ENCODE results near the gene TMTC4.

The TMTC4 gene

GRCh38 chr13:100675661-100676129 is 1.1 kb upstream of the TMTC4 start:
- ChIA-PET POLR2A (no interaction called here), CTCF (interaction anchor here (1.1 kb wide), 1 partner anchor 11 kb away, joined by 3 read pairs; no protein-coding TSS in a partner anchor)

DNA sequence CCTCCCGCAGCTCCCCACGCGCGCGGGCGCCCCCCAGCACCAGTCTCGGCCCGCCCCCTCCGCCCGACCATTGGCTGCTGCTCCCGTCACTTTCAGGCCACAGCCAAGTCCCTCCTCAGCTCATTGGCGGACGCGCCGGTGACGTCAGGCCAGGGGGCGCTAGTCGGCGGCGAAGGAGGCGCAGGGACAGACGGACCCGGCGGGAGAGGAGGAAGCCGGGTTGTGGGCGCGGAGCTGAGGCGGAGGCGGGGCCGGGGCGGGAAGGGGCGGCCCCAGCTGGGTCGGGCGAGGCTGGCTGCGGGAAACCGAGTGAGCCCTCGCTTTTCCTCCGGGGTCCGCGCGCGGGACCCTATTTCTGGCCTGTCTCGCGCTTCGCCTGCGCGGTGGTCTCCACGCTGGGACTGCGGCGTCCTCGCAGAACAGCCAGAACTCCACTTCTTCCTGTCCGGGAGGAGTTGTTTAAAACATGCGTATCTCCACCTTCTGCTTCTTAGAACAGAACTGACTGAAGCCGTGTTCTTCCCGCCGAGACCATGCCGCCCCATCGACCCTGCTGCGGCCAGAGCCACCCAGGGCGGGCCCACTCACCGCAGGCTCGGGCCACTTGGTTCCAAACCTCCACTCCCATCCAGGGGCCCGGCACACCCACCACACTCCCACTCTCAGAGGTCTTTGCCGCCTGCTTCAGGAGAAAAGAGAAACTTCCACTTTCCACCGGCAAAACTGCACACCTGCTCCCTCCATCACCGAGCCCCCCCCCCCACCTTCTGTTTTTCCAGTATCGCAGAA is 471 bp upstream of the TMTC4 start:
- TF ChIP-seq, protein P1, sequence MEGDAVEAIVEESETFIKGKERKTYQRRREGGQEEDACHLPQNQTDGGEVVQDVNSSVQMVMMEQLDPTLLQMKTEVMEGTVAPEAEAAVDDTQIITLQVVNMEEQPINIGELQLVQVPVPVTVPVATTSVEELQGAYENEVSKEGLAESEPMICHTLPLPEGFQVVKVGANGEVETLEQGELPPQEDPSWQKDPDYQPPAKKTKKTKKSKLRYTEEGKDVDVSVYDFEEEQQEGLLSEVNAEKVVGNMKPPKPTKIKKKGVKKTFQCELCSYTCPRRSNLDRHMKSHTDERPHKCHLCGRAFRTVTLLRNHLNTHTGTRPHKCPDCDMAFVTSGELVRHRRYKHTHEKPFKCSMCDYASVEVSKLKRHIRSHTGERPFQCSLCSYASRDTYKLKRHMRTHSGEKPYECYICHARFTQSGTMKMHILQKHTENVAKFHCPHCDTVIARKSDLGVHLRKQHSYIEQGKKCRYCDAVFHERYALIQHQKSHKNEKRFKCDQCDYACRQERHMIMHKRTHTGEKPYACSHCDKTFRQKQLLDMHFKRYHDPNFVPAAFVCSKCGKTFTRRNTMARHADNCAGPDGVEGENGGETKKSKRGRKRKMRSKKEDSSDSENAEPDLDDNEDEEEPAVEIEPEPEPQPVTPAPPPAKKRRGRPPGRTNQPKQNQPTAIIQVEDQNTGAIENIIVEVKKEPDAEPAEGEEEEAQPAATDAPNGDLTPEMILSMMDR (IDR thresholded peaks at IDR 0.05; ENCODE audit: control extremely low read depth, extremely low read depth, low read depth, missing control alignments) = peak; percentile 57
- POLR2A ChIA-PET = no interaction called here
- CTCF ChIA-PET = interaction anchor here (0.7 to 2.4 kb wide), 16 partner anchors 8 to 443 kb away, joined by 3 to 10 read pairs (median 4); partner anchors contain the start of gene GGACT
- peak; percentile 99 for DNase-seq (ENCODE audit: extremely low spot score)

More at GRCh38 chr13:100675661-100676129, 1.1 kb upstream of the TMTC4 start:
- TF ChIP-seq, protein P1 (IDR thresholded peaks at IDR 0.05; ENCODE audit: control extremely low read depth, extremely low read depth, low read depth, missing control alignments) = no peak
- DNase-seq (ENCODE audit: extremely low spot score) = no peak

DNA sequence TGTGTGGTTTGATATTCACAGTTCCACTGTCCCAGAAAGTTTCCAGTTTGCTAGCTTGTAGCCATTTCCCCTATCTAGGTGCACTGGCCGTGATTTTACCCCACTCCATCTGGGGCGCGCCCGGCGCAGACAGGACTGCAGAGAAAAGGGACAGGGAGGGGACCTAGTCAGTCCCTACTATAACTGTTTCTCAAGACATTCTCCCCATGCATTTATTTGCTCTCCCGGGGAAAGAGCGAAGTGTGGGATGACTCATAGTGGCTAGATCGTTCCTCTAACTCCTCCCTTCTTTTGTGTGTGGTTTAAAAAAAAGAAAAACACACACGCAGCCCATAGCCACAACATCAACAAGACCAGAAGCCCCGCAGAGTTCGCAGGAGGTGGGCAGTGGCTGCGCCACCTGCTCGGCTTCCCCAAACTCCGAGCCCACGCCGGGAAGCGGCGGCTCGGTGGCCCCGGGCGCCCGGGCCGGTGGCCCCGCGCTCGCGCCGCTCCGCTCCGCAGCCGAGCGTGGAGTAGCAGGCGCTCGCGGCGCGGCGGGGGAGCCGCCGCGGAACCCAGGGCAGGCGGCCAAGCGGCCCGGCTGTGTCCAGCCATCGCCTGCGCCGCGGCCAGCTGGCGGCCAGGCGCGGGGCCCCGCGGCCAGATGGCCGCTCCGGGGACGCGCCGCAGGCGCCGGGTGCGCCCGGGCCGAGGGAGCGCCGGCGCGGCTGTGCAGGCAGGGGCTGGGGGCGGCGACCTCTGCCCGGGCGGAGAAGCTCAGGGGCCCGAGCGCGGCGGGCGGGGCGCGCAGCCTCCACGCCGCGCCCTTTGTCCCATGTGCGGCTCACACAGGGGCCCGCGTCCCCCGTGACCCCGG is 653 bp downstream of the TMTC4 start:
- POLR2A ChIA-PET = no interaction called here
- TF ChIP-seq, protein P1 (IDR thresholded peaks at IDR 0.05; ENCODE audit: control extremely low read depth, extremely low read depth, low read depth, missing control alignments) = no peak
- peak; percentile 57 for DNase-seq (ENCODE audit: extremely low spot score)
- CTCF ChIA-PET = interaction anchor here (0.9 to 2.4 kb wide), 14 partner anchors 7 to 442 kb away, joined by 3 to 10 read pairs (median 4); partner anchors contain the start of gene GGACT

DNA sequence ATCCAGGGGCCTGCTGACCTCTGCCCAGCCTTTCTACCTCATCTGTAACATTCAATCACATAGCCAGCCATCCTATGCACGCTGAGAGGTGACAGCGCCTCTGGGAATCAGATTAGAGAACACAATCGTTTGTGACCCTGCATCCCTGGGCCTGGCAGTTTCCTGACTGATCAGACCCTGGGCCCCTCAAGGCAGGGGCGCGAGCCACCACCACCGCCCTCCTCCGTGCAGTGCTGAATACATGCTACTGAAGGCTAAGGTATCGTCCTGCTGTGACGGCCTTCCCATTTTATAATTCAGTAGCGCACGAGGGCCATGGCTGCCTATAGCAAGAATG is 1.3 kb downstream of the TMTC4 start:
- POLR2A ChIA-PET = no interaction called here
- TF ChIP-seq, protein P1 (IDR thresholded peaks at IDR 0.05; ENCODE audit: control extremely low read depth, extremely low read depth, low read depth, missing control alignments) = no peak
- CTCF ChIA-PET = interaction anchor here (2.4 kb wide), 1 partner anchor 13 kb away, joined by 10 read pairs; no protein-coding TSS in a partner anchor
- DNase-seq (ENCODE audit: extremely low spot score) = no peak

- ChIA-PET CTCF (interaction anchor here (1.1 kb wide), 1 partner anchor 10 kb away, joined by 3 read pairs; no protein-coding TSS in a partner anchor), POLR2A (no interaction called here)
- no peak for DNase-seq (ENCODE audit: extremely low spot score)
- TF ChIP-seq, protein P1 (IDR thresholded peaks at IDR 0.05; ENCODE audit: control extremely low read depth, extremely low read depth, low read depth, missing control alignments) = no peak
Observed at GRCh38 chr13:100671389-100672182, 3.0 kb downstream of the TMTC4 start.

All from GM10248 (cell line).